Liver (tissue), 9 donors: ENCODE results near the gene OMD. TPM values are rescaled to one million over a fixed set of nuclear protein-coding genes. Genes with fewer than 3 reads are reported as not detected.

Experiments used
- DNase-seq: peaks from one replicate; pipeline ENCODE4 v3.0.0-alpha.2; 2017; ENCODE audit warnings: low spot score
- H3K27ac ChIP-seq, 2 donors: one replicate each; pipeline ENCODE4 v1.7.0; 2013; ENCODE audit warnings: inconsistent platforms in 2 of 2, low read length in 2 of 2, control low read depth in 1 of 2, low read depth in 1 of 2, mild to moderate bottlenecking in 1 of 2
- H3K27me3 ChIP-seq, 4 donors: one replicate each; pipeline versions ENCODE4 v1.6.1 to v1.7.0; 2013; ENCODE audit warnings: low read length in 3 of 4, inconsistent platforms in 1 of 4, mild to moderate bottlenecking in 1 of 4, moderate library complexity in 1 of 4; ENCODE audit not compliant: control insufficient read depth in 4 of 4, insufficient read depth in 4 of 4
- H3K36me3 ChIP-seq, 4 donors: one replicate each; pipeline versions ENCODE4 v1.6.1 to v1.7.0; 2013; ENCODE audit warnings: low read length in 3 of 4, mild to moderate bottlenecking in 3 of 4, low read depth in 1 of 4, moderate library complexity in 1 of 4; ENCODE audit not compliant: control insufficient read depth in 4 of 4, insufficient read depth in 3 of 4
- H3K4me1 ChIP-seq, 4 donors: one replicate each; pipeline versions ENCODE4 v1.6.1 to v1.7.0; 2013; ENCODE audit warnings: low read length in 3 of 4, mild to moderate bottlenecking in 3 of 4, moderate library complexity in 1 of 4; ENCODE audit not compliant: control insufficient read depth in 4 of 4, insufficient read depth in 4 of 4
- H3K4me3 ChIP-seq, 3 donors: one replicate each; pipeline versions ENCODE4 v1.6.1 to v1.7.0; 2013; ENCODE audit warnings: low read length in 3 of 3, control low read depth in 1 of 3, low read depth in 1 of 3, mild to moderate bottlenecking in 1 of 3
- H3K9ac ChIP-seq, 2 donors: one replicate each; pipeline ENCODE4 v1.7.0; 2013; ENCODE audit warnings: low read length in 2 of 2, mild to moderate bottlenecking in 2 of 2, moderate library complexity in 2 of 2, control low read depth in 1 of 2, low read depth in 1 of 2
- H3K9me3 ChIP-seq, 4 donors: one replicate each; pipeline versions ENCODE4 v1.6.1 to v1.7.0; 2013; ENCODE audit warnings: low read length in 3 of 4; ENCODE audit not compliant: control insufficient read depth in 4 of 4
- EGR1 ChIP-seq, 2 donors: IDR thresholded peaks; 2 replicates each; pipeline ENCODE4 v1.6.1; 2016 to 2018; ENCODE audit warnings: antibody characterized with exemption in 2 of 2, low read depth in 2 of 2
- FOXA1 ChIP-seq: IDR thresholded peaks from 2 replicates; pipeline ENCODE4 v1.6.1; 2016; ENCODE audit warnings: antibody characterized with exemption
- FOXA2 ChIP-seq: IDR thresholded peaks from 2 replicates; pipeline ENCODE4 v1.6.1; 2016; ENCODE audit warnings: antibody characterized with exemption
- GABPA ChIP-seq, 2 donors: IDR thresholded peaks in 1 of 2; conservative IDR thresholded peaks in 1 of 2; 2 replicates each; pipeline ENCODE4 v1.6.1; 2016; ENCODE audit warnings: antibody characterized with exemption in 2 of 2, mild to moderate bottlenecking in 1 of 2, moderate library complexity in 1 of 2
- HNF4A ChIP-seq, 2 donors: conservative IDR thresholded peaks; 2 replicates each; pipeline ENCODE4 v1.6.1; 2016; ENCODE audit warnings: antibody characterized with exemption in 2 of 2, mild to moderate bottlenecking in 2 of 2
- HNF4G ChIP-seq: IDR thresholded peaks from 2 replicates; pipeline ENCODE4 v1.6.1; 2016; ENCODE audit warnings: antibody characterized with exemption
- JUND ChIP-seq, 2 donors: IDR thresholded peaks; 2 replicates each; pipeline ENCODE4 v1.6.1; 2016; ENCODE audit warnings: antibody characterized with exemption in 2 of 2
- NR2F2 ChIP-seq: IDR thresholded peaks from 2 replicates; pipeline ENCODE4 v1.6.1; 2016; ENCODE audit warnings: antibody characterized with exemption
- RAD21 ChIP-seq, 2 donors: IDR thresholded peaks; 2 replicates each; pipeline ENCODE4 v1.6.1; 2016; ENCODE audit warnings: antibody characterized with exemption in 2 of 2, mild to moderate bottlenecking in 2 of 2
- RXRA ChIP-seq, 2 donors: IDR thresholded peaks; 2 replicates each; pipeline ENCODE4 v1.6.1; 2017 to 2018; ENCODE audit warnings: antibody characterized with exemption in 2 of 2, mild to moderate bottlenecking in 1 of 2
- SP1 ChIP-seq: IDR thresholded peaks from 2 replicates; pipeline ENCODE4 v1.6.1; 2018; ENCODE audit warnings: antibody characterized with exemption, mild to moderate bottlenecking
- TAF1 ChIP-seq: conservative IDR thresholded peaks from 2 replicates; pipeline ENCODE4 v1.6.1; 2016; ENCODE audit warnings: antibody characterized with exemption, mild to moderate bottlenecking
- YY1 ChIP-seq: IDR thresholded peaks from 2 replicates; pipeline ENCODE4 v1.6.1; 2016; ENCODE audit warnings: antibody characterized with exemption, mild to moderate bottlenecking
- WGBS: extraction: QIAGEN DNeasy Blood & Tissue Kit; methylation state at CpG from one replicate; pipeline ENCODE4 v1.1.7; 2013; 5-methylcytosine and 5-hydroxymethylcytosine counted together
- polyA plus RNA-seq, 2 donors: library from polyadenylated mRNA; stranded (reverse) in 1 of 2; unstranded in 1 of 2; fragments of 200-250 nt in 1 of 2; fragments of >200 nt in 1 of 2; fragmentation: Nextera tagmentation in 1 of 2; extraction: Ambion mirVana in 1 of 2; gene quantifications; one replicate each; pipeline versions ENCODE4 v1.2.1 to v1.2.3, GENCODE V29; 2013 to 2015
- total RNA-seq, 2 donors: library from RNA; depleted of rRNA; stranded (reverse); fragments of >200 nt; gene quantifications; one replicate each; pipeline ENCODE4 v1.2.3, GENCODE V29; 2014
- TF ChIP-seq, protein P1 (sequence below): IDR thresholded peaks from 2 replicates; pipeline ENCODE4 v1.6.1; 2016; ENCODE audit warnings: antibody characterized with exemption, mild to moderate bottlenecking
- TF ChIP-seq, protein P2 (sequence below): IDR thresholded peaks from 2 replicates; pipeline ENCODE4 v1.6.1; 2016; ENCODE audit warnings: antibody characterized with exemption
- TF ChIP-seq, protein P3 (sequence below): fragments of 150-350 bp; IDR thresholded peaks from 2 replicates; pipeline ENCODE4 v1.5.1; 2017; ENCODE audit warnings: improper control_type of control experiment, low read depth, low read length; ENCODE audit not compliant: missing input control
- TF ChIP-seq, protein P4 (sequence below): IDR thresholded peaks from 2 replicates; pipeline ENCODE4 v1.6.1; 2016; ENCODE audit warnings: antibody characterized with exemption
- TF ChIP-seq, protein P5 (sequence below): IDR thresholded peaks from 2 replicates; pipeline ENCODE4 v1.6.1; 2016; ENCODE audit warnings: antibody characterized with exemption
- donor health status: healthy.
- donor health status: healthy.
- donor health status: healthy.
- donor health status: healthy.
- donor health status: healthy.

OMD gene
- total and polyA plus RNA-seq, 4 donors, result 0.28 to 0.75 (median 0.52) TPM; not detected in 1

DNA sequence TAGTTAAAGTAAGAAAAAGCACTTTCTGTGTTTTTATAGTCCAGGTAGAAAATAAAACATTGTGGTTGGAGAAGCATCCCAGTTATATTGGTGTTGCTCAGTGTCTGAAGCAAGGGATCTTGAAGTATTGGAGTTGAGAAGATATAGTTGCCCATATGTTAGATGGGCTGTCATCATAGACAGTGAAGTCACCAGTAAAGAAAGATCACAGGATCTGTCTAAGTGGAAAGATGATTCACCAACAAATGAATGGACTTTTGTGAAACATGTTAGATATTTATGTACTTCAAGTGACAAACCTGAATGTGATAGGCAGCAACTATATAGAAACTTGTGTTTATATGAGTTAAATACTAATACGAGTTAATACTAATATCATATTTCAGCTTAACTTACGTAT lies 31.6 kb downstream of the OMD start:
- WGBS, result 97% methylated on average over 2 of the region's 2 CpGs

More for the DNA sequence above, 31.6 kb downstream of the OMD start:
- Histone ChIP-seq H3K4me1 (peaks cover 0 to 3% (median 0%) of the 10 kb centered on the region in 4 donors), H3K4me3 (no peak overlapping the region), H3K9ac (no peak overlapping the region), H3K27me3 (no peaks in the 10 kb centered on the region), H3K9me3 (no peaks in the 10 kb centered on the region), H3K27ac (no peak overlapping the region), H3K36me3 (no peaks in the 10 kb centered on the region)
- TF ChIP-seq FOXA1, result no peak
- TF ChIP-seq, protein P1, sequence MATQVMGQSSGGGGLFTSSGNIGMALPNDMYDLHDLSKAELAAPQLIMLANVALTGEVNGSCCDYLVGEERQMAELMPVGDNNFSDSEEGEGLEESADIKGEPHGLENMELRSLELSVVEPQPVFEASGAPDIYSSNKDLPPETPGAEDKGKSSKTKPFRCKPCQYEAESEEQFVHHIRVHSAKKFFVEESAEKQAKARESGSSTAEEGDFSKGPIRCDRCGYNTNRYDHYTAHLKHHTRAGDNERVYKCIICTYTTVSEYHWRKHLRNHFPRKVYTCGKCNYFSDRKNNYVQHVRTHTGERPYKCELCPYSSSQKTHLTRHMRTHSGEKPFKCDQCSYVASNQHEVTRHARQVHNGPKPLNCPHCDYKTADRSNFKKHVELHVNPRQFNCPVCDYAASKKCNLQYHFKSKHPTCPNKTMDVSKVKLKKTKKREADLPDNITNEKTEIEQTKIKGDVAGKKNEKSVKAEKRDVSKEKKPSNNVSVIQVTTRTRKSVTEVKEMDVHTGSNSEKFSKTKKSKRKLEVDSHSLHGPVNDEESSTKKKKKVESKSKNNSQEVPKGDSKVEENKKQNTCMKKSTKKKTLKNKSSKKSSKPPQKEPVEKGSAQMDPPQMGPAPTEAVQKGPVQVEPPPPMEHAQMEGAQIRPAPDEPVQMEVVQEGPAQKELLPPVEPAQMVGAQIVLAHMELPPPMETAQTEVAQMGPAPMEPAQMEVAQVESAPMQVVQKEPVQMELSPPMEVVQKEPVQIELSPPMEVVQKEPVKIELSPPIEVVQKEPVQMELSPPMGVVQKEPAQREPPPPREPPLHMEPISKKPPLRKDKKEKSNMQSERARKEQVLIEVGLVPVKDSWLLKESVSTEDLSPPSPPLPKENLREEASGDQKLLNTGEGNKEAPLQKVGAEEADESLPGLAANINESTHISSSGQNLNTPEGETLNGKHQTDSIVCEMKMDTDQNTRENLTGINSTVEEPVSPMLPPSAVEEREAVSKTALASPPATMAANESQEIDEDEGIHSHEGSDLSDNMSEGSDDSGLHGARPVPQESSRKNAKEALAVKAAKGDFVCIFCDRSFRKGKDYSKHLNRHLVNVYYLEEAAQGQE, result no peak
- TF ChIP-seq, protein P2, sequence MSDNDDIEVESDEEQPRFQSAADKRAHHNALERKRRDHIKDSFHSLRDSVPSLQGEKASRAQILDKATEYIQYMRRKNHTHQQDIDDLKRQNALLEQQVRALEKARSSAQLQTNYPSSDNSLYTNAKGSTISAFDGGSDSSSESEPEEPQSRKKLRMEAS, result no peak
- TF ChIP-seq GABPA (IDR thresholded peaks at IDR 0.05 in 1 of 2, conservative IDR thresholded peaks at IDR 0.05 in 1 of 2), result no peak
- TF ChIP-seq FOXA2, result no peak
- TF ChIP-seq SP1, result no peak
- no peak for TF ChIP-seq NR2F2
- no peak for TF ChIP-seq HNF4G
- TF ChIP-seq, protein P3, sequence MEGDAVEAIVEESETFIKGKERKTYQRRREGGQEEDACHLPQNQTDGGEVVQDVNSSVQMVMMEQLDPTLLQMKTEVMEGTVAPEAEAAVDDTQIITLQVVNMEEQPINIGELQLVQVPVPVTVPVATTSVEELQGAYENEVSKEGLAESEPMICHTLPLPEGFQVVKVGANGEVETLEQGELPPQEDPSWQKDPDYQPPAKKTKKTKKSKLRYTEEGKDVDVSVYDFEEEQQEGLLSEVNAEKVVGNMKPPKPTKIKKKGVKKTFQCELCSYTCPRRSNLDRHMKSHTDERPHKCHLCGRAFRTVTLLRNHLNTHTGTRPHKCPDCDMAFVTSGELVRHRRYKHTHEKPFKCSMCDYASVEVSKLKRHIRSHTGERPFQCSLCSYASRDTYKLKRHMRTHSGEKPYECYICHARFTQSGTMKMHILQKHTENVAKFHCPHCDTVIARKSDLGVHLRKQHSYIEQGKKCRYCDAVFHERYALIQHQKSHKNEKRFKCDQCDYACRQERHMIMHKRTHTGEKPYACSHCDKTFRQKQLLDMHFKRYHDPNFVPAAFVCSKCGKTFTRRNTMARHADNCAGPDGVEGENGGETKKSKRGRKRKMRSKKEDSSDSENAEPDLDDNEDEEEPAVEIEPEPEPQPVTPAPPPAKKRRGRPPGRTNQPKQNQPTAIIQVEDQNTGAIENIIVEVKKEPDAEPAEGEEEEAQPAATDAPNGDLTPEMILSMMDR, result no peak
- TF ChIP-seq JUND (IDR thresholded peaks at IDR 0.05), result no peak
- TF ChIP-seq, protein P4, sequence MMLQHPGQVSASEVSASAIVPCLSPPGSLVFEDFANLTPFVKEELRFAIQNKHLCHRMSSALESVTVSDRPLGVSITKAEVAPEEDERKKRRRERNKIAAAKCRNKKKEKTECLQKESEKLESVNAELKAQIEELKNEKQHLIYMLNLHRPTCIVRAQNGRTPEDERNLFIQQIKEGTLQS, result no peak
- TF ChIP-seq RAD21 (IDR thresholded peaks at IDR 0.05), result no peak
- TF ChIP-seq, protein P5, sequence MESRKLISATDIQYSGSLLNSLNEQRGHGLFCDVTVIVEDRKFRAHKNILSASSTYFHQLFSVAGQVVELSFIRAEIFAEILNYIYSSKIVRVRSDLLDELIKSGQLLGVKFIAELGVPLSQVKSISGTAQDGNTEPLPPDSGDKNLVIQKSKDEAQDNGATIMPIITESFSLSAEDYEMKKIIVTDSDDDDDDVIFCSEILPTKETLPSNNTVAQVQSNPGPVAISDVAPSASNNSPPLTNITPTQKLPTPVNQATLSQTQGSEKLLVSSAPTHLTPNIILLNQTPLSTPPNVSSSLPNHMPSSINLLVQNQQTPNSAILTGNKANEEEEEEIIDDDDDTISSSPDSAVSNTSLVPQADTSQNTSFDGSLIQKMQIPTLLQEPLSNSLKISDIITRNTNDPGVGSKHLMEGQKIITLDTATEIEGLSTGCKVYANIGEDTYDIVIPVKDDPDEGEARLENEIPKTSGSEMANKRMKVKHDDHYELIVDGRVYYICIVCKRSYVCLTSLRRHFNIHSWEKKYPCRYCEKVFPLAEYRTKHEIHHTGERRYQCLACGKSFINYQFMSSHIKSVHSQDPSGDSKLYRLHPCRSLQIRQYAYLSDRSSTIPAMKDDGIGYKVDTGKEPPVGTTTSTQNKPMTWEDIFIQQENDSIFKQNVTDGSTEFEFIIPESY, result no peak
- TF ChIP-seq RXRA (IDR thresholded peaks at IDR 0.05), result no peak
- no peak for TF ChIP-seq EGR1 (IDR thresholded peaks at IDR 0.05; ENCODE audit: low read depth in 2 of 2)
- no peak for TF ChIP-seq HNF4A (conservative IDR thresholded peaks at IDR 0.05)
- TF ChIP-seq TAF1, result no peak
- no peak for TF ChIP-seq YY1
- no peak for DNase-seq
